Fibroblast of villous mesenchyme (primary cell): Measurements from ENCODE around the gene PSMA6. TPM values are rescaled to one million over a fixed set of nuclear protein-coding genes. Genes with fewer than 3 reads are reported as not detected.
"Not testable (repeated sequence)": the region's sequence is repeated elsewhere in the genome, so short reads cannot be mapped to it uniquely, and the experiment has no call there.

ENCODE experiments used
- DNase-seq: peaks from one replicate; pipeline ENCODE4 v3.0.0-alpha.2; 2010; ENCODE audit warnings: low read depth
- H3K4me3 ChIP-seq: 2 replicates; pipeline ENCODE4 v1.5.1; 2011; ENCODE audit warnings: low read depth, mild to moderate bottlenecking, low read length
- total RNA-seq: library from RNA; depleted of rRNA; stranded (reverse); fragments of >200 nt; gene quantifications from 2 replicates; pipeline ENCODE4 v1.2.3, GENCODE V29; 2012
- TF ChIP-seq, protein P1 (sequence below): IDR thresholded peaks from 2 replicates; pipeline ENCODE4 v1.5.1; 2012; ENCODE audit warnings: low read depth, mild to moderate bottlenecking, low read length; ENCODE audit not compliant: insufficient read depth

PSMA6 gene
- total RNA-seq, 1 donor: 256 TPM

DNA sequence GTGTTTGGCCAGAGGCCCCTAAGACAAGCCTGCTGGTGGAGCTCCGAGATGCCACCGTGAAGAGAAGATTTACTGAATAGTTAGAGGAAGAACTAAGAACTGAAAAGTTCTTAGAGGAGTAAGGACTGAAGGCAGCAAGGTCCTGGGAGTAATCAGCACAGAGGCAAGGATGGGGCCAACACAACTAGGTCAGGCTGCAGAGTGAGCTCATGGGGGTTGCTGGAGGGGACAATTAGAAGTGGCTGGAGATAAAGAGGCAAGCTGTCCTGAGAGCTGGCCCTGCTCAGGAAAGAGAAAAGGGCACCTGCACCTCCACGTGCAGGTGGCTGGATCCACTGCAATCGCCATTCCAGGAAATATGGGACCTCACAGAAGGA is 59.7 kb downstream of the PSMA6 start:
- no peak for DNase-seq
- H3K4me3 ChIP-seq: no peak overlapping the region
- TF ChIP-seq, protein P1, sequence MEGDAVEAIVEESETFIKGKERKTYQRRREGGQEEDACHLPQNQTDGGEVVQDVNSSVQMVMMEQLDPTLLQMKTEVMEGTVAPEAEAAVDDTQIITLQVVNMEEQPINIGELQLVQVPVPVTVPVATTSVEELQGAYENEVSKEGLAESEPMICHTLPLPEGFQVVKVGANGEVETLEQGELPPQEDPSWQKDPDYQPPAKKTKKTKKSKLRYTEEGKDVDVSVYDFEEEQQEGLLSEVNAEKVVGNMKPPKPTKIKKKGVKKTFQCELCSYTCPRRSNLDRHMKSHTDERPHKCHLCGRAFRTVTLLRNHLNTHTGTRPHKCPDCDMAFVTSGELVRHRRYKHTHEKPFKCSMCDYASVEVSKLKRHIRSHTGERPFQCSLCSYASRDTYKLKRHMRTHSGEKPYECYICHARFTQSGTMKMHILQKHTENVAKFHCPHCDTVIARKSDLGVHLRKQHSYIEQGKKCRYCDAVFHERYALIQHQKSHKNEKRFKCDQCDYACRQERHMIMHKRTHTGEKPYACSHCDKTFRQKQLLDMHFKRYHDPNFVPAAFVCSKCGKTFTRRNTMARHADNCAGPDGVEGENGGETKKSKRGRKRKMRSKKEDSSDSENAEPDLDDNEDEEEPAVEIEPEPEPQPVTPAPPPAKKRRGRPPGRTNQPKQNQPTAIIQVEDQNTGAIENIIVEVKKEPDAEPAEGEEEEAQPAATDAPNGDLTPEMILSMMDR: no peak

DNA sequence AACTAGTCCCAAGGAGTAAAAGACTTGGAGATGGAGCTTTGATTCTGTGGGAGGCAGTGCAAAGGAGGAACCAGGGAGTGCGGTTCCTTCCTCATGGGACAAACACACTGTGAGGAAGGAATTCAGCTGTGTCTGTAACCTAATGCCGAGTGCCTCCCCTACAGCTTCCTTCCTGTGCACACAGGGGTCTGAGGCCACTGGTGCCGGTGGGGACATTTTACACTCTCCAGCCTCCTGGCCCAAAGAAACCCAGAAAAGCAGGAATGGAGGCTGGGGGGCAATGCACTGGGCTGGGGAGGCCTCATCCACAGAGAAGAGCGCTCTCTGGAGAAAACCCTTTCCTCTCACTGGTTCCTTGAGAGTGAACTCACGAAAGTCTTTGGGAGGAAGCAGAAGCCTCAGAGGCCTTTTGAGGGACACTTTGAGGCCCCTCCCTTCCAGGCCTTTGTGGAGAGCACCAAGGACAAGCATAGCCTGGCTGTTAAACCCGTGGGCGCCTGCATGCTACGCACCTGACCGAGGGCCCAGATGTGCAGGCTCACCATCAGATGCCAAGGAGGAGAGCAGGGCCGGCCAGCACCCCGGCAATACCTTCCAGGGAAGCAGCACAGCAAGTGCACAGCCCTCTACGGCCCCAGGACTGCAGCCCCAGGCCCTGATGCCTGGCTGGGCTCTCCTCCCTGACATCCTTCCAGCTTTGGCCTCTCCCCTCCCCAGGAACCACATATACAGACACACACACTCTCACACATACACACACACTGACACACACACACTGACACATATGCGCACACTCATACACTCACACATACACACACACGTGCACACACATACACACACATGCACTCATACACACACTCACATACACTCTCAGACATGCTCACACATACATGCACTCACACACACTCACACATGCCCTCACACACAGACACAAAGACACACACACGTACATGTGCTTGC is 60.4 kb downstream of the PSMA6 start:
- DNase-seq: no peak
- TF ChIP-seq, protein P1: no peak
- no peak overlapping the region for H3K4me3 ChIP-seq

DNA sequence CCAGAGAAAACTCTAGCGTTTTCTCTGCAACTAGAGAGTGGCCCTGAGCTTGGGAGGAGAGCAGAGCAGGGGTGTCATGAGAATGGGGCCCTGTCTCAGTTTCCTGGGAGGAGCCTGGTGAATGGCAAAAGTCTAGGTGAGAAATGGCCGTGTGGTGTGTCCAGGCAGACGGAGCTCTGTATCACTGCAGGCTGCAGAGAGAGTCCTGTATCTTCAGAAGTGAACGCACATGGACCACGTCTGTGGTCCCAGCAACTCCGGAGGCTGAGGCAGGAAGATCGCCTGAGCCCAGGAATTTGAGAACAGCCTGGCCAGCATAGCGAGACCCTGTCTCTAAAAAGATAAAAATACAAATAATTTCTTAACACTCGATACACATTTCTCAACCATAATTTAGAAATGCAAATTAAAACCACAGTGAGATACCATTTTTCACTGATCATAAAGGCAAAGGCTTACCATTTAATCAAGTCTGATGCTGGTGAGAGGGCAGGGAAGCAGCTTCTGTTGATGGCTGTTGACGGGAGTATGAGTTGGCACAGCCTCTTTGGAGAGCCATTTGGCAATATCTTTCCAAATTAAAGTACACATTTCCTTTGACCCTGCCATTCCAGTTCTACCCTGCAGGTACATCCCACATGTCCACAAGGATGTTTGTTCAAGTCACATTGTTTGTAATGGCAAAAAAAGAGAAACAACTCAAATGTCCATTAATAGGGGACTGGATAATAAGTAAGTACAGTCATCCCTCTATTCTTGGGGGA is 61.4 kb downstream of the PSMA6 start:
- TF ChIP-seq, protein P1: no peak
- H3K4me3 ChIP-seq: no peak overlapping the region
- DNase-seq: no peak

DNA sequence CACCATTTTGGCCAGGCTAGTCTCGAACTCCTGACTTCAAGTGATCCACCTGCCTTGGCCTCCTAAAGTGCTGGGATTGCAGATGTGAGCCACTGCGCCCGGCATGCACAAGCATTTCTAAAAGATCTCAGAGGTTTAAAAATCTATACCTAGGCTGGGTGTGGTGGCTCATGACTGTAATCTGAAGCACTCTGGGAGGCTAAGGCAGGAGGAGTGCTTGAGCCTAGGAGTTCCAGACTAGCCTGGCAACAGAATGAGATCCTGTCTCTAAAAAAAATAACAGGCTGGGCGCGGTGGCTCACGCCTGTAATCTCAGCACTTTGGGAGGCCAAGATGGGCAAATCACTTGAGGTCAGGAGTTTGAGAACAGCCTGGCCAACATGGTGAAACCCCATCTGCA is 63.1 kb downstream of the PSMA6 start:
- H3K4me3 ChIP-seq: not testable (repeated sequence)

DNA sequence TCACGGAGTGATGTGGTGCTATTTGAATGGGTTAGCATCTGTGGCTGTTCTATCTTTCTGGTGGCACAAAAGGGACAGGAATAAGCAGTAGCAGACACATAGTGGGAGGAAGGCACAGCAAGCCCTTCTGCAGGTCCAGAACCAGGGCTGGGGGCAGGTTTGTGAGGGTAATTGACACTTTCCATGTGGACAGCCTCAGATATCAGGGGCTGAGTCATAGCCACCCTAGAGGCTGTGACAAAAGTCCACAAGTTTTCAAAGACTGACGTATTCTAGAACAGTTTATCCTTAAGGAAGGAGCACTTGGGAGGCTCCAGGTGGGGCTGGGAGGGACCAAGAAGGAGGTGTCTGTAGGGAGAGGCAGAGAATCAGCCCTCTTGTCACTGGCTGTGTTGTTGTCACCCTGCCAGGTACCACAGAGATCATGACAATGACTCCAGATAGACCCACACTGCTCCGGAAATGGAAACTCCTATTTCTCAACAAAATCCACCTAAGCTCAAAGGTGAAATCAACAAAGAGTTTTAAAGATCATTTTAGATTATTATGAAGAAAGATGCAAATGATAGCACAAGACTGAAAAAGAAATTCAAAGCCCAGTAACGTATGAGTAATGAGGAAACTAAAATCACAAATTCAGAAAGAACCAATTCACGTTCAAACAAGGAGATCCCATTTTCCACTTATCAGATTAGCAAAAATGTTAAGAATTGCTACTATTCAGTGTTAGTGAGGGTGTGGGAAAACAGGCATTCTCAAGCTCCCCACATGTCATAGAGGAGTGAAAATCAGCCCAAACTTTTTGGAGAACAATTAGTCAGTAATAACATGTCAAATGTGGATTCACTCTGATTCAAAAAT is 64.0 kb downstream of the PSMA6 start:
- H3K4me3 ChIP-seq: no peak overlapping the region
- TF ChIP-seq, protein P1: no peak
- DNase-seq: peak; percentile 64

More for the DNA sequence above, 63.1 kb downstream of the PSMA6 start:
- DNase-seq: not testable (repeated sequence)

DNA sequence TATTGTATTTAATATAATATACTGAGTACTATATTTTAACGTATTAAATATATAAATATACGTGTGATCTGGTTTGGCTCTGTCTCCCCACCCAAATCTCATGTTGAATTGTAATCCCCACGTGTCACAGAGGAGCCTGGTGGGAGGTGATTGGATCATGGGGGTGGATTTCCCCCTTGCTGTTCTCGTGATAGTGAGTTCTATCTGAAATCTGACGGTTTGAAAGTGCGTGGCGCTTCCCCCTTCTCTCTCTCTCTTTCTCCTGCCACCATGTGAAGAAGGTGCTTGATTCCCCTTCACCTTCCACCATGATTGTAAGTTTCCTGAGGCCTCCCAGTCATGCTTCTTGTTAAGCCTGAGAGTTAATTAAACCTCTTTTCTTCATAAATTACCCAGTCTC is 67.5 kb downstream of the PSMA6 start:
- DNase-seq, H3K4me3 ChIP-seq: not testable (repeated sequence)

DNA sequence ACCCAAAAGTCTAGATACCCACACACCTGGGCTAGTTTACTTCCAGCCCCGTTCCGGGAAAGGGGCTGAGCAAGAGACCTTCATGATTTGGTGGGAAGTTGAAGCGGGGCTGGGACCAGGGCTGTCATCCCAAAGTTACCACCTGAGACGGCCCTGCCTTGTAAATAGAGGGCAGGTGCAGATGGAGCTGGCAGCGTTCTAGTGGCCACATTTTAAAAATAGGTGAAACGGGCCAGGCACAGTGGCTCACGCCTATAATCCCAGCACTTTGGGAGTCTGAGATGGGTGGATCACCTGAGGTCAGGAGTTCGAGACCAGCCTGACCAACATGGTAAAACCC is 68.9 kb downstream of the PSMA6 start:
- H3K4me3 ChIP-seq: no peak overlapping the region
- no peak for DNase-seq
- TF ChIP-seq, protein P1: no peak
